GM18498 (cell line): ENCODE measurements around the gene ADCYAP1R1.

Experiments used
- ATAC-seq: cut with Tn5 transposase; IDR thresholded peaks from one replicate; pipeline ENCODE4 v1.9.1; 2021; ENCODE audit warnings: mild to moderate bottlenecking, moderate library complexity; ENCODE audit not compliant: unreplicated experiment

Gene ADCYAP1R1

GRCh38 chr7:31036924-31037323 is 15.2 kb upstream of the ADCYAP1R1 start:
- ATAC-seq = no peak

- no peak for ATAC-seq
These were observed 9.0 kb upstream of the ADCYAP1R1 start for GRCh38 chr7:31043051-31043471.

DNA sequence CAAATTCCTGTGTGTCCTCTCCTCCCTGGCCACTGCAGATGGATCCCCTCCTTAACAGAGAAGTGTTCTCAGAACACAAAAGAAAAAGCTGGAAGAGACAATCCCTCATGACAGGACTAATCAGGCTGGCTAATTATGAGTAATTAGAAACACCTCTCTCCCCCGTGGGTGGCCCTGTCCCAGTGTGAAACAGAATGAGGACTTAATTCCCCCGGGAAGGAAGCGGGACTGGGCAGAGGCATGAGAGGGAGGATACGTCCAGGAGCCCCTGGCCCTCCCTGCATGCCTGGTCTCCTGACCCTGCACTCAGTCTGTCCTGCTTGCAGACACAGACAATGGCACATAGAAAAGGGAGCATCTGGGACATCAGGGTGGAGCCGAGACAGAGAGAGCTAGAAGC is 7.6 kb upstream of the ADCYAP1R1 start:
- ATAC-seq = no peak

DNA sequence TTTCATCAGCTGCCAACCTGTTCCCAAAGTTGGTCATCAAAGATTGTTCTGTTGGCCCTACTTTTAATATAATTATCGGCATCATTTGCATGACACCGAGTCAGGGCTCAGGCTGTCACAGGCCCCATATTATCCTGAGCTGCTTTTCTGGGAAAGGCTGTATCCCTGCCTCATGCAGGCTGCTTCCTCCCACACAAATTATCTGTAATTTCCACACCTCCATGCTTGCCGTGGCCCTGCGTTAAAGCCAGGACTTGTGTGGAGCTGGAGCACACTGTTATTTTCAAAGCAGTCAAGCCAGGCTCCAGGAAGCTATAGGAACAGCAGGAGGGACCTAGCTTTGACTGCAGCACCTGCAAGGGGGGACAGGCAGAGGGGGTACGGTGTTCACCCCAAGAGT is 5.4 kb upstream of the ADCYAP1R1 start:
- no peak for ATAC-seq

- no peak for ATAC-seq
These were observed 4.6 kb upstream of the ADCYAP1R1 start for GRCh38 chr7:31047313-31048146.

DNA sequence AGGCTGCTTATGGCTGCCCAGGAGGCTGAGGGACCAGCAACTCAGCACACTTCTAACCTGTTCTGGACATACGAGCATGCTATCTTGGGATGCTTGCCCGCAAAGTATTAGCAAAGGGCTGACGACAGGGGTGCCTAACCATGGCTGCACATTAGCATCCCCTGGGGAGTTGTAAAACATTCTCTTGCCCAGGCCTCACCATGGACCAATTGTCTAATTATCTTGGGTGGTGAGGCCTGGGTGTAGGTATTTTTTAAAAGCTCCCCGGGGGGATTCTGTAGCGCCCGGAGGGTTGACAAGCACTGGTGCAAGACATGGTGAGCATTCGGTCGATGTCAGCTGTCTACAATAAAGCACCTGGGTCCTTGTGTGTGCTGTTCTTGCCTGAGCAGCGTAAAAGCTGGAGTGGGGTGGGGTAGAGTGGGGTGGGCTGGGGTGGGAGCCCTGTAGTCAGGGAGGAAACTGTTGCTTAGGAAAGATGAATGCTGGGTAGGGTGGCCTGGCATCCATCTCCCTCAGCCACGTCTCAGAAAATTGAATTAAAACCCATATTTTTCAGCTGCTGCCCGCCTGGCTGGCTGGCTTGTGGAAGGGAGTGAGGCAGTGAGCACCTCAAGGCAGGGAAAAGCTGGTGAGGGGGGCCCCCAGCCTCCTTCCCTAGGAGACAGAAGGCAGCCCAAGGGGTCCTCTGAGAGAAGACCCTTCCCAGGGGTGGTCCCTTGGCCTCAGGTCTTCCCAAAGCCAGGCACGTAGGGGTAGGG is 2.9 kb upstream of the ADCYAP1R1 start:
- no peak for ATAC-seq

GRCh38 chr7:31052487-31052840 is 356 bp downstream of the ADCYAP1R1 start:
- no peak for ATAC-seq

- no peak for ATAC-seq
These were observed 913 bp downstream of the ADCYAP1R1 start for GRCh38 chr7:31052841-31053601.

GRCh38 chr7:31053986-31054385 is 1.9 kb downstream of the ADCYAP1R1 start:
- no peak for ATAC-seq

- ATAC-seq = no peak
These were observed 2.6 kb downstream of the ADCYAP1R1 start for GRCh38 chr7:31054608-31055278.

- ATAC-seq = no peak
These were observed 3.4 kb downstream of the ADCYAP1R1 start for GRCh38 chr7:31055471-31055870.

DNA sequence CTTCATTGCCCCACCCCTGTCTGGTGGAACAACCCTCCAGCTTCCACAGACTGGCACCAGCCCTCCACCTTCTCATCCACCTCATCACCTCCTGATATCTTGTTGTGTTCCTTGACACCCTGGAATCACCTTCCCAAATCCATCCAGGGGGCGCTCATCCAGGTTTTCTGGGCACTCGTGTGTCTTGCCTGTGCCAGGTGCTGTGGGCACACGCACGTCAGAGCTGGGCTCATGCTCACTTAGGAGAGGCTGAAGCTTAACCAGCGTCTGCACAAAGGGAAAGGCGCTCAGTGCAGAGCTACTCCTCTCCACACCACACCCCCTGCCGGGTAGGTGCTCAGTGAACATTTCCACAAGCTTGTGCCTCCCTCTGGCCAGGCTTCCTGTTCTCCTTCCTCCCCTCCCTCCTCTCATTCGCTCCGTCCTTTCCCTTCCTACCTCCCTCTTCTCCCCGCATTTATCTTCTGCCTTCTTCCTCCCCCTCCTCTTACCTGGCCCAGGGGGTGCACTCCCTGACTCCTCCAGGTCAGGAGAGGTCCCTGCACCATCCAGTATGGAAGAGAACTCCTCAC is 4.8 kb downstream of the ADCYAP1R1 start:
- ATAC-seq = no peak

DNA sequence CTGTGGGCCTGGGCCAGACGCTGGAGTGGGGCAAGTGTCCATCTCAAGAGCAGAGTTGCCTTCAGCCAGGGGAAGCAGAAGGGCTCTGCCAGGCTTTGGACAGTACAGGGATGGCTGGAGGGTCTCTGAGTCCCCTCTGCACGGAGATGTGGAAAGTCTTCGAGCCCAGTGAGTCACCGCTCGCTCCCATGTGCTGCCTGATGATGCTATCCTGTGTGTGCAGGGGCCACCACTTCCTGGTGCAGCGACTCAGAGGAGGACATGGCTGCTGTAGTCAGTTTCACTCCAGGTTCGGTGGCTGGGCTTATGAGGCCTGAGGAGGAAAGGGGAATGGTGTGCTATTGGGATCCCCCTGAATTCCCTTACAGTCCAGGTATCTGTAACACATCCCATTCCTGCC is 6.0 kb downstream of the ADCYAP1R1 start:
- ATAC-seq = no peak

DNA sequence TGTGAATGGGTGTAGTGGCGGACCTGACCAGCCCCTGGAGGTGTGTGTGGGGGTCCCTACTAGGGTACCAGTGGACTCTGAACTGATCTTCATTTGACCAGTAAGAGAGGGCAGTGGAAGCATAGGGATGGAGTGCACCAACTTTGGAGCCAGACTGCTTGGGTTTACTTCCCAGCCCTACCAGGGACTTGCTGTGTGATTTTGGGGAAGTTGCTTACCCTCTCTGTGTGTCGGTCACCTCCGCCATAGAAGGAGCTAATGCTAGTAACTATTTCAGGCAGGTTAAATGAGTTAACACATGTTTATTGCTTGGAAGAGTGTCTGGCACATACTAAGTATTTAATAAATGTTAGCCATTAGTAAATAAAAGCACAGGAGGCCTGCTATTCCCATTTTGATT is 6.6 kb downstream of the ADCYAP1R1 start:
- no peak for ATAC-seq

GRCh38 chr7:31059551-31059950 is 7.4 kb downstream of the ADCYAP1R1 start:
- no peak for ATAC-seq

- ATAC-seq = no peak
These were observed 9.1 kb downstream of the ADCYAP1R1 start for GRCh38 chr7:31061185-31061584.

GRCh38 chr7:31062746-31063435 is 10.8 kb downstream of the ADCYAP1R1 start:
- ATAC-seq = no peak

- no peak for ATAC-seq
These were observed 13.0 kb downstream of the ADCYAP1R1 start for GRCh38 chr7:31065021-31065593.

DNA sequence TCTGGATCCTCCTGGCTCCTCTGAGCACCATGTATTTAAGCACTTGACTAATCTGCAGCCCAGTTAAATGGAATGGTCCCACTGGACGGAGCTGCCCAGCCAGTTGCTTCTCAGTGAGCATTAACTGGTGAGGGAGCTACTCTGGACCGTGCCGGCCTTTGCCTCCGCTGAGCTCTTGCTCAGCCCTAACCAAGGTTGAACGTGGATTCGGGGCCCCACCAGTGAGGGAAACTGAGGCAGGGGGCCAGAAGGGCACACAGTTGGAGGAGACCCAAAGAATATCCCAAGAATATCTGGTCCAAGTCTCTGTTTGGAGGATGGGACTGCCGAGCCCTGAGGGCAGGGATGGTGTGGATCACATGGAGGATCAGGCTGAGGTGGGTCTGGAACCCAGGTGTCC is 13.7 kb downstream of the ADCYAP1R1 start:
- no peak for ATAC-seq
